GM12872 (cell line): ENCODE results near the gene CSRP1.

ENCODE experiments used
- CTCF ChIP-seq: IDR thresholded peaks from 3 replicates; pipeline ENCODE4 v1.5.1; 2011; ENCODE audit warnings: low read depth, mild to moderate bottlenecking, low read length, moderate library complexity; ENCODE audit not compliant: insufficient read depth

Gene CSRP1

GRCh38 chr1:201540846-201541735 is 34.2 kb upstream of the CSRP1 start:
- no peak for TF ChIP-seq CTCF

- no peak for TF ChIP-seq CTCF
These were observed 32.9 kb upstream of the CSRP1 start for GRCh38 chr1:201539561-201540431.

- no peak for TF ChIP-seq CTCF
These were observed 32.0 kb upstream of the CSRP1 start, which contains the start of gene NAV1 for GRCh38 chr1:201538612-201539551. NAV1 (plus strand) TSS chr1:201539127; CDS start chr1:201622885, 83,758 bp downstream.

- no peak for TF ChIP-seq CTCF
These were observed 31.1 kb upstream of the CSRP1 start for GRCh38 chr1:201537891-201538611.

GRCh38 chr1:201537467-201537866 is 30.5 kb upstream of the CSRP1 start:
- no peak for TF ChIP-seq CTCF

- TF ChIP-seq CTCF: no peak
These were observed 30.1 kb upstream of the CSRP1 start for GRCh38 chr1:201537028-201537427.
